SK-N-SH treated with all-trans-retinoic acid at 6 μM for 48 hours (cell line): Measurements from ENCODE around the gene SOWAHA.

ENCODE experiments used
- ARNTL ChIP-seq: fragments of 450-650 bp; formaldehyde crosslinking; IDR thresholded peaks from 2 replicates; pipeline ENCODE4 v1.5.0; 2020; ENCODE audit warnings: low read depth, mild to moderate bottlenecking, moderate library complexity, borderline replicate concordance
- ESRRG ChIP-seq: fragments of 250-450 bp; sonication (Bioruptor Pico); IDR thresholded peaks from 2 replicates; pipeline ENCODE4 v1.6.1; 2021; ENCODE audit warnings: mild to moderate bottlenecking
- OSR1 ChIP-seq: fragments of 250-450 bp; sonication (Bioruptor Pico); IDR thresholded peaks from 2 replicates; pipeline ENCODE4 v1.8.0; 2022; ENCODE audit warnings: moderate library complexity, mild to moderate bottlenecking, inconsistent platforms
- RARB ChIP-seq: fragments of 250-450 bp; sonication (Bioruptor Pico); IDR thresholded peaks from 2 replicates; pipeline ENCODE4 v1.8.0; 2021; ENCODE audit warnings: mild to moderate bottlenecking, moderate library complexity
- SNAI2 ChIP-seq: fragments of 250-450 bp; sonication (Bioruptor Pico); IDR thresholded peaks from 2 replicates; pipeline ENCODE4 v1.5.0; 2020; ENCODE audit warnings: mild to moderate bottlenecking, moderate library complexity
- TCF4 ChIP-seq: fragments of 250-450 bp; sonication (Bioruptor Pico); IDR thresholded peaks from 2 replicates; pipeline ENCODE4 v1.8.0; 2021; ENCODE audit warnings: mild to moderate bottlenecking, moderate library complexity, borderline replicate concordance
- ZFP3 ChIP-seq: fragments of 250-450 bp; sonication (Bioruptor Pico); IDR thresholded peaks from 2 replicates; pipeline ENCODE4 v1.5.0; 2020; ENCODE audit warnings: mild to moderate bottlenecking, moderate library complexity
- ZFP30 ChIP-seq: fragments of 450-650 bp; formaldehyde crosslinking; IDR thresholded peaks from 2 replicates; pipeline ENCODE4 v1.5.0; 2022; ENCODE audit warnings: mild to moderate bottlenecking, moderate library complexity
- ZNF565 ChIP-seq: fragments of 450-650 bp; formaldehyde crosslinking; conservative IDR thresholded peaks from 2 replicates; pipeline ENCODE4 v1.5.0; 2020; ENCODE audit warnings: low read depth, mild to moderate bottlenecking, moderate library complexity
- TF ChIP-seq, protein P1 (sequence below): fragments of 250-450 bp; sonication (Bioruptor Pico); IDR thresholded peaks from 2 replicates; pipeline ENCODE4 v1.8.0; 2020; ENCODE audit warnings: mild to moderate bottlenecking, moderate library complexity, borderline replicate concordance
- TF ChIP-seq, protein P2 (sequence below): fragments of 250-450 bp; sonication (Bioruptor Pico); IDR thresholded peaks from 2 replicates; pipeline ENCODE4 v1.5.1; 2020; ENCODE audit warnings: low read depth, mild to moderate bottlenecking, moderate library complexity

DNA sequence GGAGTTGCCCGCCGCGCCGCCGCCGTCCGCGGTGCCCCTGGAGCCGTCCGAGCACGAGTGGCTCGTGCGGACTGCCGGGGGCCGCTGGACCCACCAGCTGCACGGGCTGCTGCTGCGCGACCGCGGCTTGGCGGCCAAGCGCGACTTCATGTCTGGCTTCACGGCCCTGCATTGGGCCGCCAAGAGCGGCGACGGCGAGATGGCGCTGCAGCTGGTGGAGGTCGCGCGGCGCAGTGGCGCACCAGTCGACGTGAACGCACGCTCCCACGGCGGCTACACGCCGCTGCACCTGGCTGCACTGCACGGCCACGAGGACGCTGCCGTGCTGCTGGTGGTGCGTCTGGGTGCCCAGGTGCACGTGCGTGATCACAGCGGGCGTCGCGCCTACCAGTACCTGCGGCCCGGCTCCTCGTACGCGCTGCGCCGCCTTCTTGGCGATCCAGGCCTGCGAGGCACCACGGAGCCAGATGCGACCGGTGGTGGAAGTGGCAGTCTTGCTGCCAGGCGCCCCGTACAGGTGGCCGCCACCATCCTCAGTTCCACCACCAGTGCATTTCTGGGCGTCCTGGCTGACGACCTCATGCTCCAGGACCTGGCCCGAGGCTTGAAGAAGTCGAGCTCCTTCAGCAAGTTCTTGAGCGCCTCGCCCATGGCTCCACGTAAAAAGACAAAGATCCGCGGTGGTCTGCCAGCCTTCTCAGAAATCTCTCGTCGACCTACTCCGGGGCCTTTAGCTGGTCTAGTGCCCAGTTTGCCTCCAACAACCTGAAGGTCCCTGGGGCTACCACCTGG is 1.6 kb downstream of the SOWAHA start:
- TF ChIP-seq, protein P1, sequence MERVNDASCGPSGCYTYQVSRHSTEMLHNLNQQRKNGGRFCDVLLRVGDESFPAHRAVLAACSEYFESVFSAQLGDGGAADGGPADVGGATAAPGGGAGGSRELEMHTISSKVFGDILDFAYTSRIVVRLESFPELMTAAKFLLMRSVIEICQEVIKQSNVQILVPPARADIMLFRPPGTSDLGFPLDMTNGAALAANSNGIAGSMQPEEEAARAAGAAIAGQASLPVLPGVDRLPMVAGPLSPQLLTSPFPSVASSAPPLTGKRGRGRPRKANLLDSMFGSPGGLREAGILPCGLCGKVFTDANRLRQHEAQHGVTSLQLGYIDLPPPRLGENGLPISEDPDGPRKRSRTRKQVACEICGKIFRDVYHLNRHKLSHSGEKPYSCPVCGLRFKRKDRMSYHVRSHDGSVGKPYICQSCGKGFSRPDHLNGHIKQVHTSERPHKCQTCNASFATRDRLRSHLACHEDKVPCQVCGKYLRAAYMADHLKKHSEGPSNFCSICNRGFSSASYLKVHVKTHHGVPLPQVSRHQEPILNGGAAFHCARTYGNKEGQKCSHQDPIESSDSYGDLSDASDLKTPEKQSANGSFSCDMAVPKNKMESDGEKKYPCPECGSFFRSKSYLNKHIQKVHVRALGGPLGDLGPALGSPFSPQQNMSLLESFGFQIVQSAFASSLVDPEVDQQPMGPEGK (CRISPR knock-in tag), result no peak
- no peak for TF ChIP-seq SNAI2
- no peak for TF ChIP-seq RARB (CRISPR knock-in tag)
- TF ChIP-seq ARNTL (CRISPR knock-in tag), result no peak
- no peak for TF ChIP-seq ZFP3
- no peak for TF ChIP-seq ESRRG
- no peak for TF ChIP-seq ZFP30 (CRISPR knock-in tag)
- TF ChIP-seq TCF4, result no peak
- TF ChIP-seq, protein P2, sequence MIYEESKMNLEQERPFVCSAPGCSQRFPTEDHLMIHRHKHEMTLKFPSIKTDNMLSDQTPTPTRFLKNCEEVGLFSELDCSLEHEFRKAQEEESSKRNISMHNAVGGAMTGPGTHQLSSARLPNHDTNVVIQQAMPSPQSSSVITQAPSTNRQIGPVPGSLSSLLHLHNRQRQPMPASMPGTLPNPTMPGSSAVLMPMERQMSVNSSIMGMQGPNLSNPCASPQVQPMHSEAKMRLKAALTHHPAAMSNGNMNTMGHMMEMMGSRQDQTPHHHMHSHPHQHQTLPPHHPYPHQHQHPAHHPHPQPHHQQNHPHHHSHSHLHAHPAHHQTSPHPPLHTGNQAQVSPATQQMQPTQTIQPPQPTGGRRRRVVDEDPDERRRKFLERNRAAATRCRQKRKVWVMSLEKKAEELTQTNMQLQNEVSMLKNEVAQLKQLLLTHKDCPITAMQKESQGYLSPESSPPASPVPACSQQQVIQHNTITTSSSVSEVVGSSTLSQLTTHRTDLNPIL (CRISPR knock-in tag), result no peak
- TF ChIP-seq ZNF565, result no peak
- TF ChIP-seq OSR1 (CRISPR knock-in tag), result no peak
